OCI-LY3 (cell line): ENCODE measurements around the gene LRP10.

ENCODE experiments used
- H2AFZ ChIP-seq: fragments of 200-600, 300-600 bp; shearing (Covaris generic); 2 replicates; pipeline ENCODE4 v1.6.0; 2014; ENCODE audit warnings: antibody characterized with exemption, low read depth, low read length
- H3K27ac ChIP-seq: fragments of 200-600, 300-600 bp; sonication (generic); 2 replicates; pipeline ENCODE4 v1.5.1; 2014; ENCODE audit warnings: mild to moderate bottlenecking, low read length, moderate library complexity, mixed read lengths
- H3K27me3 ChIP-seq: fragments of 200-600, 300-600 bp; sonication (generic); 2 replicates; pipeline ENCODE4 v1.6.1; 2014; ENCODE audit warnings: low read depth, low read length, mixed read lengths
- H3K36me3 ChIP-seq: fragments of 200-600, 300-600 bp; sonication (generic); replicated peaks from 2 replicates; pipeline ENCODE3; 2014; ENCODE audit warnings: low read depth, low read length, mixed read lengths
- H3K4me1 ChIP-seq: fragments of 300-600, 200-600 bp; sonication (generic); 2 replicates; pipeline ENCODE4 v1.6.1; 2014; ENCODE audit warnings: low read length, mixed read lengths
- H3K4me2 ChIP-seq: fragments of 200-600, 300-600 bp; sonication (generic); 2 replicates; pipeline ENCODE4 v1.6.1; 2014; ENCODE audit warnings: low read length, mixed read lengths
- H3K4me3 ChIP-seq: fragments of 300-600, 200-600 bp; sonication (generic); 2 replicates; pipeline ENCODE4 v1.5.1; 2014; ENCODE audit warnings: antibody characterized with exemption, mild to moderate bottlenecking, low read length, moderate library complexity
- H3K79me2 ChIP-seq: fragments of 300-600, 200-600 bp; shearing (Covaris generic); 2 replicates; pipeline ENCODE4 v1.6.1; 2014; ENCODE audit warnings: mild to moderate bottlenecking, low read length, mixed read lengths
- H3K9ac ChIP-seq: fragments of 300-600, 200-600 bp; shearing (Covaris generic); 2 replicates; pipeline ENCODE4 v1.6.0; 2014; ENCODE audit warnings: mild to moderate bottlenecking, low read length, moderate library complexity
- H3K9me3 ChIP-seq: fragments of 200-600, 300-600 bp; shearing (Covaris generic); 2 replicates; pipeline ENCODE4 v1.6.1; 2014; ENCODE audit warnings: low read length, mixed read lengths; ENCODE audit not compliant: insufficient read depth
- H4K20me1 ChIP-seq: fragments of 200-600, 300-600 bp; sonication (generic); 2 replicates; pipeline ENCODE4 v1.6.1; 2016; ENCODE audit warnings: low read length, mixed read lengths; ENCODE audit not compliant: insufficient read depth
- EZH2phosphoT487 ChIP-seq: fragments of 200-600 bp; shearing (Covaris generic); IDR thresholded peaks from 2 replicates; pipeline ENCODE4 v1.6.1; 2018; ENCODE audit warnings: antibody characterized with exemption, mixed run types, low read depth
- TF ChIP-seq, protein P1 (sequence below): fragments of 200-600, 300-600 bp; sonication (generic); IDR thresholded peaks from 2 replicates; pipeline ENCODE4 v1.5.1; 2014; ENCODE audit warnings: antibody characterized with exemption, low read length, low read depth

LRP10 gene

DNA sequence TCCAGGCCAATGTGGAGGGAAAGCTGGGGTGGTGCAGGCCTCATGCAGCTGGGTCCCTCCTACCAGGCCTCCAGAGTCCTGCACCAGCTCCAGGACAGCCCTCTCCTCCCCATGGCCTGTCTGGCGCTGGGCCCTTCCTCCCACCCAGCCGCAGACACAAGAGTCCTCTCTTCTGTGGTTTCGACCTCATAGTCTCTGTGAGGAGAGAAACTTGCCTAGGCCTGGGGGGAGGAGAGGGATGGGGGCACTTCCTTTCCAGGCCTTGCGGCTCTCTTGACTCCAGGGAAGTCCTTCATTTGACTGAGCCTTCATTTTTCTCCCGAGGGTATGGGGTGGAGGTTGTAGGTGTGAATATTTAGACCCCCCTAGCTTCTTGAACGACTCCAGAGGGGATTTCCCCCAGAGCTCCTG is 32.9 kb upstream of the LRP10 start:
- no peaks in the 10 kb centered on the region for H4K20me1 ChIP-seq
- H3K4me2 ChIP-seq: no peak overlapping the region
- H3K4me3 ChIP-seq: no peak overlapping the region
- TF ChIP-seq, protein P1, sequence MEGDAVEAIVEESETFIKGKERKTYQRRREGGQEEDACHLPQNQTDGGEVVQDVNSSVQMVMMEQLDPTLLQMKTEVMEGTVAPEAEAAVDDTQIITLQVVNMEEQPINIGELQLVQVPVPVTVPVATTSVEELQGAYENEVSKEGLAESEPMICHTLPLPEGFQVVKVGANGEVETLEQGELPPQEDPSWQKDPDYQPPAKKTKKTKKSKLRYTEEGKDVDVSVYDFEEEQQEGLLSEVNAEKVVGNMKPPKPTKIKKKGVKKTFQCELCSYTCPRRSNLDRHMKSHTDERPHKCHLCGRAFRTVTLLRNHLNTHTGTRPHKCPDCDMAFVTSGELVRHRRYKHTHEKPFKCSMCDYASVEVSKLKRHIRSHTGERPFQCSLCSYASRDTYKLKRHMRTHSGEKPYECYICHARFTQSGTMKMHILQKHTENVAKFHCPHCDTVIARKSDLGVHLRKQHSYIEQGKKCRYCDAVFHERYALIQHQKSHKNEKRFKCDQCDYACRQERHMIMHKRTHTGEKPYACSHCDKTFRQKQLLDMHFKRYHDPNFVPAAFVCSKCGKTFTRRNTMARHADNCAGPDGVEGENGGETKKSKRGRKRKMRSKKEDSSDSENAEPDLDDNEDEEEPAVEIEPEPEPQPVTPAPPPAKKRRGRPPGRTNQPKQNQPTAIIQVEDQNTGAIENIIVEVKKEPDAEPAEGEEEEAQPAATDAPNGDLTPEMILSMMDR: no peak
- H3K9ac ChIP-seq: no peak overlapping the region
- no peak overlapping the region for H3K27ac ChIP-seq
- H3K36me3 ChIP-seq: peaks cover 13% of the 10 kb centered on the region
- no peaks in the 10 kb centered on the region for H3K4me1 ChIP-seq
- H3K79me2 ChIP-seq: no peaks in the 10 kb centered on the region
- no peak overlapping the region for H2AFZ ChIP-seq
- no peaks in the 10 kb centered on the region for H3K9me3 ChIP-seq
- H3K27me3 ChIP-seq: no peaks in the 10 kb centered on the region

DNA sequence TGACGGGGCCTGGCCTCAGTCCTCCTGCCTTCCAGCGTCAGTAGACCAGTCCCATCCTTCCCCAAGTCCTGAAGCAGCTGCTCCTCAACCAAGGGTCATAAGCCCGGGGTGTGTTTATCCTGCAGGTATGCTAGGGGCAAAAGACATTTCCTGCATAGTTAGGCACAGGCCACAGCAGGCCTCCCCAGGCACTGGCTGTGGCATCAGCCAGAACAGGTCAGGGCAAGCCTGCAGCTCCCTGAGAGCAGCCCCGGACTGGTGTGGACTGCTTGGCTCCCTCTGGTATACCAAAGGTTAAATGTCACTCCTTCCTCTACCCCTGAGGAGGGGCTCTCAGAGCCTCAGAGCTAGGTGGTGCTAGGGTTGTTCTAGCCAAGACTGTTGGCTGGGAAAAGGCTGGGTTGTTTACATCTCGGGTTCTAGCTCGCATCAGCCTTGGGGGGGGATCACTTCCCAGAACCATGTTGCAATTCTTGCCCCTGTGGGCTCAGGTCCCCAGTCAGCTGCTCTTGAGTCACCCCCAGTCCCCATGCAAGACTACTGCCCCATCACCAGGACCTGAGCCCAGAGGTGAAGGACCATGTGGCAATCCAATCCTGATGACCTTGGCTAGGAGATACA is 32.3 kb upstream of the LRP10 start:
- peaks cover 7% of the 10 kb centered on the region for H3K36me3 ChIP-seq
- no peaks in the 10 kb centered on the region for H3K27me3 ChIP-seq
- no peak overlapping the region for H2AFZ ChIP-seq
- H3K9ac ChIP-seq: no peak overlapping the region
- H3K4me2 ChIP-seq: no peak overlapping the region
- no peak overlapping the region for H3K27ac ChIP-seq
- no peaks in the 10 kb centered on the region for H4K20me1 ChIP-seq
- no peaks in the 10 kb centered on the region for H3K79me2 ChIP-seq
- H3K4me1 ChIP-seq: no peaks in the 10 kb centered on the region
- no peak for TF ChIP-seq EZH2phosphoT487
- TF ChIP-seq, protein P1: no peak
- no peak overlapping the region for H3K4me3 ChIP-seq
- no peaks in the 10 kb centered on the region for H3K9me3 ChIP-seq

DNA sequence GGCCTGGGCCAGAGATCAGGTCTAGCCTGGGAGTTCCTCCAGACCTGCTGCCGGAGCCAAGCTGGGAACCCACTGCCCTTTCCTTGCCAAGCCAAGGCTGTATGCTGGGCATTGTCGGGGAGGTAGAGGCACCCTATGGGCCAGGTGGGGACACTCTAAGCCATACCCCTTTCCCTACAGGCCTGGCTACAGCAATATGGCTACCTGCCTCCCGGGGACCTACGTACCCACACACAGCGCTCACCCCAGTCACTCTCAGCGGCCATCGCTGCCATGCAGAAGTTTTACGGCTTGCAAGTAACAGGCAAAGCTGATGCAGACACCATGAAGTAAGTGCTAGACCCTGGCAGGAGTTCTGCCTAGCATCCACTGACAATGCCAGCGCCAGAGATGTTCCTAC is 30.2 kb upstream of the LRP10 start:
- no peak overlapping the region for H3K9ac ChIP-seq
- H4K20me1 ChIP-seq: no peaks in the 10 kb centered on the region
- H2AFZ ChIP-seq: no peak overlapping the region
- H3K4me1 ChIP-seq: no peaks in the 10 kb centered on the region
- TF ChIP-seq, protein P1: no peak
- no peak for TF ChIP-seq EZH2phosphoT487
- no peak overlapping the region for H3K4me2 ChIP-seq
- no peaks in the 10 kb centered on the region for H3K9me3 ChIP-seq
- H3K79me2 ChIP-seq: no peaks in the 10 kb centered on the region
- H3K27ac ChIP-seq: no peak overlapping the region
- H3K36me3 ChIP-seq: no peaks in the 10 kb centered on the region
- H3K4me3 ChIP-seq: no peak overlapping the region
- H3K27me3 ChIP-seq: no peaks in the 10 kb centered on the region

DNA sequence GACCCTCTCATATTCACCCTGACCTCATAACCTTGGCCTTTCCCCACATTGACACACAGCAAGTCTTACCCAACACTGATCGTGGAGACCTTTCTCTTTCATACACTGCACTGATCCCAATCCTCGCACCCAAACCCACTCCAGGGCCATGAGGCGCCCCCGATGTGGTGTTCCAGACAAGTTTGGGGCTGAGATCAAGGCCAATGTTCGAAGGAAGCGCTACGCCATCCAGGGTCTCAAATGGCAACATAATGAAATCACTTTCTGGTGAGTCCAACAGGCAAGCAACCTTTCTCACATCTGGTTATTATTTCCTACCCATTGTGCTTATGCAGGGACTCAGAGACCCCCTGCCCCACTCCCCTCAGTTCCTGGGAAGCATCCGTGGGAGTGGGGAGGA is 29.8 kb upstream of the LRP10 start:
- TF ChIP-seq EZH2phosphoT487: no peak
- TF ChIP-seq, protein P1: no peak
- H3K36me3 ChIP-seq: no peaks in the 10 kb centered on the region
- H3K79me2 ChIP-seq: no peaks in the 10 kb centered on the region
- H3K27ac ChIP-seq: no peak overlapping the region
- H4K20me1 ChIP-seq: no peaks in the 10 kb centered on the region
- no peaks in the 10 kb centered on the region for H3K9me3 ChIP-seq
- no peak overlapping the region for H3K9ac ChIP-seq
- H3K27me3 ChIP-seq: no peaks in the 10 kb centered on the region
- no peaks in the 10 kb centered on the region for H3K4me1 ChIP-seq
- H3K4me3 ChIP-seq: no peak overlapping the region
- no peak overlapping the region for H3K4me2 ChIP-seq
- H2AFZ ChIP-seq: no peak overlapping the region
